ENCODE results near the gene PELI1.

PELI1 gene

GRCh38 chr2:64137567-64137966 is 6.7 kb downstream of the PELI1 start:
- H3K27ac ChIP-seq (ENCODE audit: extremely low read depth, low read depth, low read length), result no peak overlapping the region
- TF ChIP-seq ZNF768 (tag by site-specific recombination; IDR thresholded peaks at IDR 0.05) (no peak), ZNF266 (tag by site-specific recombination; IDR thresholded peaks at IDR 0.05; ENCODE audit: low read depth) (no peak), ZNF548 (tag by site-specific recombination; IDR thresholded peaks at IDR 0.05) (no peak)
- no peaks in the 10 kb centered on the region for H3K9me3 ChIP-seq (ENCODE audit: control insufficient read depth, insufficient read depth, low read depth, low read length)
- H3K4me3 ChIP-seq (ENCODE audit: low read depth, low read length), result no peak overlapping the region
- H3K4me1 ChIP-seq (ENCODE audit: control insufficient read depth, insufficient read depth, low read length), result peaks cover 27% of the 10 kb centered on the region
- ChIA-PET CTCF (no interaction called here), POLR2A (no interaction called here)
- H3K36me3 ChIP-seq (ENCODE audit: control insufficient read depth in 2 of 2, insufficient read depth in 1 of 2, low read length in 2 of 2), result no peaks in the 10 kb centered on the region

- H3K36me3 ChIP-seq (ENCODE audit: control insufficient read depth in 2 of 2, insufficient read depth in 1 of 2, low read length in 2 of 2), result no peaks in the 10 kb centered on the region
- H3K27ac ChIP-seq (ENCODE audit: extremely low read depth, low read depth, low read length), result no peak overlapping the region
- TF ChIP-seq SCRT2 (tag by site-specific recombination; IDR thresholded peaks at IDR 0.05) (peak; percentile 70; the same call in 1 of the 2 replicates), ZNF629 (tag by site-specific recombination; IDR thresholded peaks at IDR 0.05) (no peak)
- ChIA-PET CTCF (interaction anchor here (0.5 to 0.9 kb wide), 5 partner anchors 21 to 389 kb away, joined by 3 to 5 read pairs (median 3); partner anchors contain the start of gene AFTPH), POLR2A (interaction anchor here (1.3 kb wide), 1 partner anchor 11 kb away, joined by 3 read pairs; no protein-coding TSS in a partner anchor)
- H3K4me3 ChIP-seq (ENCODE audit: low read depth, low read length), result no peak overlapping the region
- no peaks in the 10 kb centered on the region for H3K9me3 ChIP-seq (ENCODE audit: control insufficient read depth, insufficient read depth, low read depth, low read length)
- peaks cover 17% of the 10 kb centered on the region for H3K4me1 ChIP-seq (ENCODE audit: control insufficient read depth, insufficient read depth, low read length)
These were observed 8.8 kb downstream of the PELI1 start for GRCh38 chr2:64135421-64135820.

- no peaks in the 10 kb centered on the region for H3K9me3 ChIP-seq (ENCODE audit: control insufficient read depth, insufficient read depth, low read depth, low read length)
- peaks cover 13% of the 10 kb centered on the region for H3K4me1 ChIP-seq (ENCODE audit: control insufficient read depth, insufficient read depth, low read length)
- ChIA-PET POLR2A (interaction anchor here (0.6 to 1.3 kb wide), 2 partner anchors 10 to 234 kb away, joined by 3 read pairs; no protein-coding TSS in a partner anchor), CTCF (interaction anchor here (0.6 to 1.5 kb wide), 3 partner anchors 28 to 204 kb away, joined by 3 to 5 read pairs (median 3); no protein-coding TSS in a partner anchor)
- no peak overlapping the region for H3K4me3 ChIP-seq (ENCODE audit: low read depth, low read length)
- peak; percentile 51; the same call in 1 of the 2 replicates for TF ChIP-seq PRDM6 (tag by site-specific recombination; IDR thresholded peaks at IDR 0.05)
- TF ChIP-seq ZNF510 (tag by site-specific recombination; IDR thresholded peaks at IDR 0.05; ENCODE audit: insufficient replicate concordance), result no peak
- TF ChIP-seq KLF10 (tag by site-specific recombination; IDR thresholded peaks at IDR 0.05), result no peak
- TF ChIP-seq PRDM1 (tag by site-specific recombination; IDR thresholded peaks at IDR 0.05), result 0 out of 2 replicates have a peak, but pooled peaks have one; percentile 38
- TF ChIP-seq ZNF266 (tag by site-specific recombination; IDR thresholded peaks at IDR 0.05; ENCODE audit: low read depth), result no peak
- TF ChIP-seq BCL11B (tag by site-specific recombination; IDR thresholded peaks at IDR 0.05; ENCODE audit: low read depth), result no peak
- TF ChIP-seq ZNF449 (tag by site-specific recombination; IDR thresholded peaks at IDR 0.05), result no peak
- no peak for TF ChIP-seq ZNF777 (tag by site-specific recombination; IDR thresholded peaks at IDR 0.05; ENCODE audit: borderline replicate concordance)
- no peak for TF ChIP-seq AEBP2 (tag by site-specific recombination; IDR thresholded peaks at IDR 0.05; ENCODE audit: borderline replicate concordance)
- no peak for TF ChIP-seq ZNF423 (tag by site-specific recombination; IDR thresholded peaks at IDR 0.05)
- no peak for TF ChIP-seq ZNF362 (tag by site-specific recombination; IDR thresholded peaks at IDR 0.05)
- no peak for TF ChIP-seq WT1 (tag by site-specific recombination; IDR thresholded peaks at IDR 0.05)
- no peak for TF ChIP-seq ZBTB6 (tag by site-specific recombination; IDR thresholded peaks at IDR 0.05)
- no peaks in the 10 kb centered on the region for H3K36me3 ChIP-seq (ENCODE audit: control insufficient read depth in 2 of 2, insufficient read depth in 1 of 2, low read length in 2 of 2)
- H3K27ac ChIP-seq (ENCODE audit: extremely low read depth, low read depth, low read length), result no peak overlapping the region
These were observed 9.4 kb downstream of the PELI1 start for GRCh38 chr2:64134813-64135212.
